ENCODE results near the gene CCDC33. TPM values are rescaled to one million over a fixed set of nuclear protein-coding genes. Genes with fewer than 3 reads are reported as not detected.

Gene CCDC33
- total RNA-seq, 1 donor from 2014 or later = not detected

GRCh38 chr15:74221399-74222239, 14.5 kb upstream of the CCDC33 start:
- FAIRE-seq (peak; percentile 75), DNase-seq (ENCODE audit: low read depth) (no peak)
- Histone ChIP-seq H3K4me3 (ENCODE audit: low read depth, low read length) (no peak overlapping the region), H3K36me3 (ENCODE audit: control insufficient read depth, insufficient read depth, low read length) (no peaks in the 10 kb centered on the region), H3K27me3 (ENCODE audit: control insufficient read depth, insufficient read depth, low read length) (peaks cover 30% of the 10 kb centered on the region)
- TF ChIP-seq CTCF (IDR thresholded peaks at IDR 0.05; ENCODE audit: insufficient read depth, low read length, severe bottlenecking) = no peak

- Histone ChIP-seq H3K27me3 (ENCODE audit: control insufficient read depth, insufficient read depth, low read length) (peaks cover 30% of the 10 kb centered on the region), H3K36me3 (ENCODE audit: control insufficient read depth, insufficient read depth, low read length) (no peaks in the 10 kb centered on the region), H3K4me3 (ENCODE audit: low read depth, low read length) (no peak overlapping the region)
- no peak for DNase-seq (ENCODE audit: low read depth)
- no peak for TF ChIP-seq CTCF (IDR thresholded peaks at IDR 0.05; ENCODE audit: insufficient read depth, low read length, severe bottlenecking)
- no peak for FAIRE-seq
Observed at GRCh38 chr15:74222240-74223119, 13.6 kb upstream of the CCDC33 start.

GRCh38 chr15:74225928-74226327, 10.2 kb upstream of the CCDC33 start:
- FAIRE-seq = no peak
- H3K4me3 ChIP-seq (ENCODE audit: low read depth, low read length) = no peak overlapping the region
- TF ChIP-seq CTCF (IDR thresholded peaks at IDR 0.05; ENCODE audit: insufficient read depth, low read length, severe bottlenecking) = no peak
- H3K36me3 ChIP-seq (ENCODE audit: control insufficient read depth, insufficient read depth, low read length) = no peaks in the 10 kb centered on the region
- no peak for DNase-seq (ENCODE audit: low read depth)
- peaks cover 18% of the 10 kb centered on the region for H3K27me3 ChIP-seq (ENCODE audit: control insufficient read depth, insufficient read depth, low read length)

- peaks cover 13% of the 10 kb centered on the region for H3K27me3 ChIP-seq (ENCODE audit: control insufficient read depth, insufficient read depth, low read length)
- H3K36me3 ChIP-seq (ENCODE audit: control insufficient read depth, insufficient read depth, low read length) = no peaks in the 10 kb centered on the region
- H3K4me3 ChIP-seq (ENCODE audit: low read depth, low read length) = no peak overlapping the region
- FAIRE-seq (peak; percentile 13), DNase-seq (ENCODE audit: low read depth) (peak; percentile 25)
- no peak for TF ChIP-seq CTCF (IDR thresholded peaks at IDR 0.05; ENCODE audit: insufficient read depth, low read length, severe bottlenecking)
Observed at GRCh38 chr15:74226761-74227540, 9.2 kb upstream of the CCDC33 start.

- no peak for TF ChIP-seq CTCF (IDR thresholded peaks at IDR 0.05; ENCODE audit: insufficient read depth, low read length, severe bottlenecking)
- peaks cover 11% of the 10 kb centered on the region for H3K27me3 ChIP-seq (ENCODE audit: control insufficient read depth, insufficient read depth, low read length)
- no peak for FAIRE-seq
- no peak overlapping the region for H3K4me3 ChIP-seq (ENCODE audit: low read depth, low read length)
- DNase-seq (ENCODE audit: low read depth) = no peak
- H3K36me3 ChIP-seq (ENCODE audit: control insufficient read depth, insufficient read depth, low read length) = no peaks in the 10 kb centered on the region
Observed at GRCh38 chr15:74227968-74228722, 8.0 kb upstream of the CCDC33 start.

Data from bronchial epithelial cell (primary cell).